Measurements from ENCODE around the gene TMC8.

- TF ChIP-seq CTCF (conservative IDR thresholded peaks at IDR 0.05; ENCODE audit: low read depth, low read length) (no peak), EZH2 (IDR thresholded peaks at IDR 0.05; ENCODE audit: low read length, unreplicated experiment) (no peak)
Observed at GRCh38 chr17:78105551-78105950, 25.0 kb upstream of the TMC8 start.

Data from PC-3 (cell line).